CD4-positive, alpha-beta T cell treated with Interleukin-10 for 1 hour (primary cell): ENCODE data around the gene PIKFYVE.
"Not testable (repeated sequence)": the region's sequence is repeated elsewhere in the genome, so short reads cannot be mapped to it uniquely, and the experiment has no call there.

Source experiments
- DNase-seq: peaks from one replicate; pipeline ENCODE4 v3.0.0-alpha.2; 2020

PIKFYVE gene

GRCh38 chr2:208366215-208367127 lies 100.4 kb downstream of the PIKFYVE start:
- no peak for DNase-seq

DNA sequence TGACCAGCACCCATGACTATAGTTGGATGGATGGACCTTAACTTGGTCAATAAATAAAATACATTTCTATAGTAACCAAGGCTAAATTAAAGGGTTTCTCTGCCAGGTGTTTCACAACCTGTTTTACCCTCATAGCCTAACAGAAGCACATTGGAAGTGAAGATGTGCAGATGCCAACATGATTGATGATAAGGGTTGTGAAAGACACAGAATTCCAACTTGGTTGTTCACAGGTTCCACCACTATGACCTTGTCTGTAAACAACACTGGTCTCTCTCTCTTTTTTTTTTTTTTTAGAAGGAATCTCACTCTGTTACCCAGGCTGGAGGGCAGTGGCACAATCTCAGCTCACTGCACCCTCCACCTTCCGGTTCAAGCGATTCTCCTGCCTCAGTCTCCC lies 103.0 kb downstream of the PIKFYVE start:
- DNase-seq: no peak

- no peak for DNase-seq
Measured at GRCh38 chr2:208370881-208371633, 105.0 kb downstream of the PIKFYVE start.

DNA sequence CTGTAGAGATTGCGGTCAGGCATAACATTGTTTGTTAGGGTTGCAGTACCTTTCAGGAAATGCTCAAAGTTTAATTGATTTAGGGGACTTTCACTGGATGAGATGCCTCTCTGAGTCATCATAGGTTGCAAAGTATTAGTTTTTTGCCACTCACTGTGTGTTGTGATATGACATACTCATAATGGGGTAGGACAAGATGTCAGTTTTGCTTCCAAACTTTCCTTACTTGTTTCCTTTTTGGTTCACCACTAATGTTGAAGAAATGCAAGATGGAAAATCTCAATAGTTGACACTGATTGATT lies 105.5 kb downstream of the PIKFYVE start:
- DNase-seq: no peak

- DNase-seq: peak; percentile 36
Measured at GRCh38 chr2:208373460-208374089, 107.5 kb downstream of the PIKFYVE start.

DNA sequence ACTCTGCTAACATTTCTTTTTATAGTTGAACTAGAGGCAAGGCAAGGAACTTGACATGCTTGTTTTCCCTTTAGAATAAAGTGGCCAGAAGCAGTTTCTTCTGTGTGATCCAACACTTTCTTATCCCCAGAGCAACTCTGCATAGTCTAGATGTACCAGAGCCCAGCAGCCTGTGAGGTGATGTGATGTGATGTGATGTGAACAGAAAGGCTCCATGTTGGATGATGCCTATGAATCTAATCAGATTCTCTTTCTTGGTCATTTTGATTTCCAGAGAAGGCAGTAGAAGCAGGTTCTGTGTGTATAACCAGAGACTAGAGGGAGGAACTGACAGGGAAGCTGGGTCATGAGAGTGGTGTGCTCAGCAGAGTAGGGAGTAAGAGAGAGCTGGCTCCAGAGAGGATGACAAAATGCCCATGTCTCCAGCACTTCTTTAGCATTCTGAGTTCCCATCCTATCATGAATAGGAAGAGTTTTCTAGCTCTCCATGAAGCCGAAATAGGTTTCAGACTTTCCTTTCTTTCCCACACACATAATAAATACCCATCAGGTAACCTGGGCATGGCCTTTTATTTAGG lies 109.5 kb downstream of the PIKFYVE start:
- no peak for DNase-seq

DNA sequence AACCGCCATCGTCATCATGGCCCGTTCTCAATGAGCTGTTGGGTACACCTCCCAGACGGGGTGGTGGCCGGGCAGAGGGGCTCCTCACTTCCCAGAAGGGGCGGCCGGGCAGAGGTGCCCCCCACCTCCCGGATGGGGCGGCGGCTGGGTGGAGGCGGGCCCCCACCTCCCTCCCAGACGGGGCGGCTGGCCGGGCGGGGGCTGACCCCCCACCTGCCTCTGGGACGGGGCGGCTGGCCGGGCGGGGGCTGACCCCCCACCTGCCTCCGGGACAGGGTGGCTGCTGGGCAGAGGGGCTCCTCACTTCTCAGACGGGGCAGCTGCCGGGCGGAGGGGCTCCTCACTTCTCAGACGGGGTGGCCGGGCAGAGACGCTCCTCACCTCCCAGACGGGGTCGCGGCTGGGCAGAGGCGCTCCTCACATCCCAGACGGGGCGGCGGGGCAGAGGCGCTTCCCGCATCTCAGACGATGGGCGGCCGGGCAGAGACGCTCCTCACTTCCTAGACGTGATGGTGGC lies 111.3 kb downstream of the PIKFYVE start:
- DNase-seq: not testable (repeated sequence)

- no peak for DNase-seq
Measured at GRCh38 chr2:208379192-208379591, 113.1 kb downstream of the PIKFYVE start.

DNA sequence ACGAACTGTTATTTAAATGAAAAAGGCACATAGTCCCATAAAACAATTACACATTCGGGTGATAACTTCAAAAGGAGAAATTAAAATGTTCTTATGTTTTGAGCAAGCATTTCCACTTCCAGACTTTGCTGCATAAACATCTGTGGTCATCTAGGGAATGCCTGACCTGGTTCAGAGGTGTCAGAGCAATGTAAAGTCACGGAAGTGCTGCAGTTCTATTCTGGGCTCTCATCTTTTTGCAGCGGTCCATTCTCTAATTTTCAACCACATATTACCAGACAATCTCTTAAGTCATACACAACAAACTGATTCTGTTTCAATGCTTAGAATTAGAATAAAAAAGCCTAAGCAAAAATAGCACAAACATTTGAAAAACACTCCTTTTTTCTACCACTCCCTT lies 118.6 kb downstream of the PIKFYVE start:
- no peak for DNase-seq

DNA sequence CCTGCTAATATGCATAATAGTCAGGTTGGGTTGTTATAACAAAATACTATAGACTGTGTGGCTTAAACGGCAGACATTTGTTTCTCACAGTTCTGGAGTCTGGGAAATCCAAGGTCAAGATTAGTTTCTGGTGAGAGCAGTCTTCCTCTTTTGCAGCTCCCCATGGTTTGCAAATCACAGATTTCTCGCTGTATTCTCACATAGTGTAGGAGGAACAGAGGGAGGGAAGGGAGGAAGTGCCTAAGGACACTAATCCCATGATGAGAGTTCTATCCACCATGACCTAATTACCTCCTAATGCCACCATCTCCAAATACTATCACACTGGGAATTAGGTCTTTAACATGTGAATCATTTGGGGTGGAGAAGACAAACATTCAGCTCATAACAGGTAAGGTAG lies 120.5 kb downstream of the PIKFYVE start:
- no peak for DNase-seq

DNA sequence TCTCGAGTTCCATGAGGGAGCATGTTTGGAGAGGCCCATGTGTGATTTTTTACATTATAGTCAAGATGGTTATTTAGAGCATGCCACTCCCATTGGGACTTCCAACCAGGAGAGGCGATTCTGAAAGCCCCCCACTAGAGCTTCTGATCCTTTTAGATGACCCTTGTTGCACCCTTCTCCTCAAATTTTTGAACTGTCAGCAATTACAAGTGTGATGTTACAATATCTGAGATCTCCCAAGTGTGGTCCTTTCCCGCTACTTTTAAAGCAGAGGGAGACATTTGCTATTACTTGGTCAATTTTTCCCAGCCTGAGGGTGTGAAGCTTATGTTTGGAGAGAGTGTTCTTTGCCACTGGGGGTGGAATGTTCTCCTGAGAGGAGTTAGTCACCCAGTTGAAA lies 123.9 kb downstream of the PIKFYVE start:
- no peak for DNase-seq

- no peak for DNase-seq
Measured at GRCh38 chr2:208392300-208392699, 126.2 kb downstream of the PIKFYVE start.

GRCh38 chr2:208396796-208397195 lies 130.7 kb downstream of the PIKFYVE start:
- DNase-seq: not testable (repeated sequence)

DNA sequence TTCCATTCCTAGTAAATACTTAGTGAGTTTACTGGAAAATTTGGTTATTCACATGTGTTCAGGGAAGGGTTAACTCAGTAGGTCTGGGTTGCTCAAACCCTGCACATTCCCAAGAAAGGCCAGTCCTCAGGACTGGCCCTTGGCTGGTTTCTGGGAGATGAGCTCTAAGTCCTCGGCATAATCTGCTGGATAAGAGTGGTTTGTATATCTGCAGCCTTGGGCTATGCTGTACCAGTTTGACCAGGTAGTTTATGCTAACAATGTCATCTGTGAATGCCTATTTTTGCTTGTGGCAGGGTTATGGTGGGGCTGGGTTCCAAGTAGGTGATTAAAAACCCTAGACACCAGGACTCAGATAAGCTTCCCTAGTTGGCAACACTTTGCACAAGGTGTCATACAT lies 133.1 kb downstream of the PIKFYVE start:
- no peak for DNase-seq

GRCh38 chr2:208406474-208407451 lies 140.7 kb downstream of the PIKFYVE start, which contains the start of gene PTH2R:
Gene PTH2R, plus strand, starts transcription at chr2:208406792. Its CDS starts 252 bp downstream, at chr2:208407044.
- no peak for DNase-seq

DNA sequence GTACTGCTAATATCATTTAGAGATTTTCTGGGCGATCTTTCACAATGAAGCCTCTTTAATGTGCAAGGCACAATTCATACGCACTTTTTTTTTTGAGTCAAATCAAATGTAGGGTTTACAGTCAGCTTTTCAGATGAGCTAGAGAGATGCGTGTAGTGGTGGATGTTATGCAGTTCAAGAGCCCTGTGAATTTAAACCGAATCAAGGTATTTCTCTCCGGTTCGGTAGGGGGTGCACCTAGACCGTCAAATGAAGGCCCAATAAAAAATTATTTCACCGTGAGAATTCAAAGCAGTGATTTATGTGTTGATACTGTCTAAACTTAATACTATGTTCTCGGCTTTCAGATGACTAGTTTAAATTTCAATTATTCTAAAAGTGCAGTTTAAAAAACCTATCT lies 141.6 kb downstream of the PIKFYVE start:
- no peak for DNase-seq
